MM.1S (cell line): ENCODE measurements around the gene CNTRL.

ENCODE experiments used
- DNase-seq: peaks from one replicate; pipeline ENCODE4 v3.0.0-alpha.2; 2015
- H2AFZ ChIP-seq: fragments of 300-600 bp; sonication (generic); 2 replicates; pipeline ENCODE4 v1.6.0; 2016; ENCODE audit warnings: antibody characterized with exemption, low read length
- H3F3A ChIP-seq: fragments of 300-600 bp; sonication (generic); 2 replicates; pipeline ENCODE4 v1.6.1; 2016; ENCODE audit warnings: mild to moderate bottlenecking, antibody characterized with exemption, low read length, moderate library complexity, mixed read lengths; ENCODE audit not compliant: insufficient read depth
- H3K27ac ChIP-seq: fragments of 300-600 bp; sonication (generic); 2 replicates; pipeline ENCODE4 v1.5.1; 2016; ENCODE audit warnings: mild to moderate bottlenecking, low read length
- H3K27me3 ChIP-seq: fragments of 300-600 bp; sonication (generic); replicated peaks from 2 replicates; pipeline ENCODE4 v1.6.0; 2016; ENCODE audit warnings: low read length; ENCODE audit not compliant: insufficient read depth
- H3K36me3 ChIP-seq: fragments of 300-600 bp; sonication (generic); replicated peaks from 2 replicates; pipeline ENCODE4 v1.6.1; 2016; ENCODE audit warnings: mild to moderate bottlenecking, low read length, mixed read lengths; ENCODE audit not compliant: insufficient read depth
- H3K4me1 ChIP-seq: fragments of 300-600 bp; sonication (generic); 2 replicates; pipeline ENCODE4 v1.6.1; 2016; ENCODE audit warnings: low read length, mixed read lengths
- H3K4me2 ChIP-seq: fragments of 300-600 bp; sonication (generic); 2 replicates; pipeline ENCODE4 v1.6.0; 2016; ENCODE audit warnings: low read depth, low read length
- H3K4me3 ChIP-seq: fragments of 300-600 bp; sonication (generic); 2 replicates; pipeline ENCODE4 v1.5.1; 2016; ENCODE audit warnings: low read length, mixed read lengths
- H3K79me2 ChIP-seq: fragments of 300-600 bp; sonication (generic); 2 replicates; pipeline ENCODE4 v1.6.1; 2016; ENCODE audit warnings: mixed run types, low read length, mixed read lengths
- H3K9ac ChIP-seq: fragments of 300-600 bp; sonication (generic); 2 replicates; pipeline ENCODE4 v1.6.1; 2016; ENCODE audit warnings: low read length, mixed read lengths
- H3K9me2 ChIP-seq: fragments of 300-600 bp; sonication (generic); replicated peaks from 2 replicates; pipeline ENCODE4 v1.6.1; 2016; ENCODE audit warnings: mild to moderate bottlenecking, low read length, mixed read lengths; ENCODE audit not compliant: insufficient read depth
- H3K9me3 ChIP-seq: fragments of 300-600 bp; sonication (generic); replicated peaks from 2 replicates; pipeline ENCODE4 v1.6.1; 2016; ENCODE audit warnings: mild to moderate bottlenecking, low read length, mixed read lengths; ENCODE audit not compliant: insufficient read depth
- H4K20me1 ChIP-seq: fragments of 300-600 bp; sonication (generic); 2 replicates; pipeline ENCODE4 v1.6.1; 2016; ENCODE audit warnings: mild to moderate bottlenecking, low read length, moderate library complexity, mixed read lengths; ENCODE audit not compliant: insufficient read depth
- EZH2 ChIP-seq: fragments of 300-600 bp; sonication (generic); optimal IDR thresholded peaks from 2 replicates; pipeline ENCODE3; 2017; ENCODE audit warnings: low read depth, mild to moderate bottlenecking, antibody characterized with exemption, low read length, mixed read lengths
- EZH2phosphoT487 ChIP-seq: fragments of 300-600 bp; sonication (generic); IDR thresholded peaks from 2 replicates; pipeline ENCODE4 v1.6.1; 2018; ENCODE audit warnings: antibody characterized with exemption, low read length
- TF ChIP-seq, protein P1 (sequence below): fragments of 300-600 bp; sonication (generic); IDR thresholded peaks from 2 replicates; pipeline ENCODE4 v1.5.1; 2016; ENCODE audit warnings: antibody characterized with exemption, low read length, mixed read lengths

Gene CNTRL

DNA sequence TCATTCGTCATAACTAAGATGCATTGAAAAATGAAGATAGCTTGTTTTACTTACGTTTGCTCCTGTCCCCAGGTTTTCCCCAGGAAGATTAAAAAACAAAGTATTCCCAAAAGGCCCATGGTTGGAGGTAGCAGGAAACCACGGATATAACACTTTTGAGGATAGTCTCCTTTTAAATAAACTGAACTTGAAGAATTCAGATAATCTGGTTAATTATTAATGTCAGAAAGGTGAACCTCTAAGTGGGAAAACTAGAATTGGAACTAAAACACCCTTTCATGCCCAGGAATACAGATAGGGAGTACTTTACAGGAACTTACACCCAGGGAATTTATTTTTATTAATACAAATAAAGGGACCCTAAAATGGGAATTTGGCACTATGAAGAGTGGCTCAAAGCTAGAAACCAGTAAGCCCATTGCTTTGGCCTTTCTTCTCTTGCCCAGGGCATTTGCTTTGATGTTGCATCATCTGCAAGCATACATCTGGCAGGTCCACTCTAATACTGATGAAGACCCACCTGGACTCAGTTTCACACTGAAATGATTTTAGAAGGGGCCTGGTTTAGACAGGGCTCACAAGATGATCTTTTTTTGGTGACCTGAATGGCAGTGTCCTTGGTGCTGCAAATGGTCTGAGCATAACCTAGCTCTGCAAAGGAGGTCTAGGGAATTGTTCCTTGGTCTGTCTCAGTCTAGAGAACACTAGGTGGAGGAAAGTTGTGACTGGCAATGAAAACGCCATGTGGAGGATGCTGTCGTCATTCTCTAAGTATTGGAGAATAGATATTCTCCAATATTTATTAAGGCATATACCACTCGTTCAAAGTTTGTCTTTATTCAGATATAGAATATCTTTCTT lies 24.4 kb upstream of the CNTRL start, which contains the start of gene C5:
Gene C5, minus strand, starts transcription at position 148 of the 861 bp plus-strand sequence. Its CDS starts 29 bp downstream, at position 119.
- H3K27me3 ChIP-seq: no peaks in the 10 kb centered on the region
- no peak within 1 kb of the TSS for H3K4me2 ChIP-seq
- no peaks in the 10 kb centered on the region for H3K36me3 ChIP-seq
- H2AFZ ChIP-seq: no peak within 1 kb of the TSS
- H3K4me3 ChIP-seq: no peak within 1 kb of the TSS
- H3K9me3 ChIP-seq: no peaks in the 10 kb centered on the region
- no peaks in the 10 kb centered on the region for H4K20me1 ChIP-seq
- no peak for TF ChIP-seq EZH2phosphoT487
- TF ChIP-seq, protein P1, sequence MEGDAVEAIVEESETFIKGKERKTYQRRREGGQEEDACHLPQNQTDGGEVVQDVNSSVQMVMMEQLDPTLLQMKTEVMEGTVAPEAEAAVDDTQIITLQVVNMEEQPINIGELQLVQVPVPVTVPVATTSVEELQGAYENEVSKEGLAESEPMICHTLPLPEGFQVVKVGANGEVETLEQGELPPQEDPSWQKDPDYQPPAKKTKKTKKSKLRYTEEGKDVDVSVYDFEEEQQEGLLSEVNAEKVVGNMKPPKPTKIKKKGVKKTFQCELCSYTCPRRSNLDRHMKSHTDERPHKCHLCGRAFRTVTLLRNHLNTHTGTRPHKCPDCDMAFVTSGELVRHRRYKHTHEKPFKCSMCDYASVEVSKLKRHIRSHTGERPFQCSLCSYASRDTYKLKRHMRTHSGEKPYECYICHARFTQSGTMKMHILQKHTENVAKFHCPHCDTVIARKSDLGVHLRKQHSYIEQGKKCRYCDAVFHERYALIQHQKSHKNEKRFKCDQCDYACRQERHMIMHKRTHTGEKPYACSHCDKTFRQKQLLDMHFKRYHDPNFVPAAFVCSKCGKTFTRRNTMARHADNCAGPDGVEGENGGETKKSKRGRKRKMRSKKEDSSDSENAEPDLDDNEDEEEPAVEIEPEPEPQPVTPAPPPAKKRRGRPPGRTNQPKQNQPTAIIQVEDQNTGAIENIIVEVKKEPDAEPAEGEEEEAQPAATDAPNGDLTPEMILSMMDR: no peak
- TF ChIP-seq EZH2: no peak
- H3K9me2 ChIP-seq: no peaks in the 10 kb centered on the region
- no peaks in the 10 kb centered on the region for H3K4me1 ChIP-seq
- no peak within 1 kb of the TSS for H3K9ac ChIP-seq
- H3K27ac ChIP-seq: no peak within 1 kb of the TSS
- no peak for DNase-seq
- H3F3A ChIP-seq: no peaks in the 10 kb centered on the region
- no peaks in the 10 kb centered on the region for H3K79me2 ChIP-seq

DNA sequence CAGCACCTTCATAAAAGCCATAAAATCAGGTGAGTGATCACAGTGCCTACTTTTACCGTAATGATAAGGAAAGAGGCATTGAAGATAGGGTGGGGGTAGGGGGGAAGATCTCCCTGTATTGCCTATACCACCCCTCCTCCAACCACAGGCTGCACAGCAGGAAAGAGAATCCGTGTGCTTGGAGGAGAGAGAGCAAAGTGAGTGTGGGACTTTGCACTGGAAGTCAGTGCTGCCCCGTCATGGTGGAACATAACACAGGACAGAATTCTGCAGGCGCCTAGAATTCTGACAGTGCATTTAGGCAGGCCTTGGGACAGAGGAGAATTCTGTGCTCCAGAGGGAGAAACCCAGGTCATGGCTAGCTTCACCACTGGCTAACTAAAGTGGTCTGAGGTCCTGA lies 21.2 kb upstream of the CNTRL start:
- TF ChIP-seq EZH2: no peak
- TF ChIP-seq, protein P1: no peak
- no peak for TF ChIP-seq EZH2phosphoT487

DNA sequence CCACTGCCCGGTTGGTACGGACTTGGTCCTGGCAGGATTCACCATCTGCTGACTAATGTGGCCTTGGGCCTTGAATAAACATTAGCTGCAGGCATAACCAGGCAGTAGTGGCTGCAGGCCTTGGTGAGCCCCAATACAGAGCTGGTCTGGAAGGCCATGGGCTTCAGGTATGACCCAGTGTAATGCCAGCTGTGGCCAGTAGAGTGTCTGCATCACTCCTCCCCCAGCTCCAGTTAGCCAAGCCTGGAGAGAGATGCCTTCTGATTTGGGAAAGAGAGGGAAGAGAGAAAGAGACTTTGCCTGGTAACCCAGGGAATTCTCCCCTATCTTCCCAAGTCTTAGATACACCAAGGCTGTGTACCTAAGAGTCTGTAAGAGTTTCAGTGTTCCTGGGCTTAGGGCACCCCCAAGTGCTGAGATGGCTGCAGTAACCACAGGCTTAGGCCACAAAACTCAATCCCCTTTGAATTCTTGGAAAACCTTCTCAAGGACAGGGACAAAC lies 19.1 kb upstream of the CNTRL start:
- Histone ChIP-seq H3K9ac (no peak overlapping the region), H3K9me3 (no peaks in the 10 kb centered on the region), H4K20me1 (no peaks in the 10 kb centered on the region), H3K9me2 (no peaks in the 10 kb centered on the region), H3K79me2 (no peaks in the 10 kb centered on the region), H3F3A (no peaks in the 10 kb centered on the region), H3K27ac (no peak overlapping the region), H3K27me3 (no peaks in the 10 kb centered on the region), H3K4me3 (no peak overlapping the region), H3K36me3 (no peaks in the 10 kb centered on the region), H3K4me1 (no peaks in the 10 kb centered on the region), H2AFZ (no peak overlapping the region), H3K4me2 (no peak overlapping the region)
- TF ChIP-seq EZH2phosphoT487 (no peak), EZH2 (no peak)
- TF ChIP-seq, protein P1: peak; percentile 75
- DNase-seq: peak; percentile 23

More for the DNA sequence above, 21.2 kb upstream of the CNTRL start:
- Histone ChIP-seq H3F3A (no peaks in the 10 kb centered on the region), H3K79me2 (no peaks in the 10 kb centered on the region), H3K27me3 (no peaks in the 10 kb centered on the region), H3K4me3 (no peak overlapping the region), H3K4me1 (no peaks in the 10 kb centered on the region), H3K9me3 (no peaks in the 10 kb centered on the region), H3K9ac (no peak overlapping the region), H3K4me2 (no peak overlapping the region), H3K9me2 (no peaks in the 10 kb centered on the region), H2AFZ (no peak overlapping the region), H4K20me1 (no peaks in the 10 kb centered on the region), H3K27ac (no peak overlapping the region), H3K36me3 (no peaks in the 10 kb centered on the region)
- no peak for DNase-seq
